GM18858 (cell line): ENCODE data around the gene POLR2J.
"Not testable (repeated sequence)": the region's sequence is repeated elsewhere in the genome, so short reads cannot be mapped to it uniquely, and the experiment has no call there.

Experiments
- ATAC-seq: cut with Tn5 transposase; IDR thresholded peaks from one replicate; pipeline ENCODE4 v1.9.1; 2021; ENCODE audit not compliant: unreplicated experiment

Gene POLR2J

DNA sequence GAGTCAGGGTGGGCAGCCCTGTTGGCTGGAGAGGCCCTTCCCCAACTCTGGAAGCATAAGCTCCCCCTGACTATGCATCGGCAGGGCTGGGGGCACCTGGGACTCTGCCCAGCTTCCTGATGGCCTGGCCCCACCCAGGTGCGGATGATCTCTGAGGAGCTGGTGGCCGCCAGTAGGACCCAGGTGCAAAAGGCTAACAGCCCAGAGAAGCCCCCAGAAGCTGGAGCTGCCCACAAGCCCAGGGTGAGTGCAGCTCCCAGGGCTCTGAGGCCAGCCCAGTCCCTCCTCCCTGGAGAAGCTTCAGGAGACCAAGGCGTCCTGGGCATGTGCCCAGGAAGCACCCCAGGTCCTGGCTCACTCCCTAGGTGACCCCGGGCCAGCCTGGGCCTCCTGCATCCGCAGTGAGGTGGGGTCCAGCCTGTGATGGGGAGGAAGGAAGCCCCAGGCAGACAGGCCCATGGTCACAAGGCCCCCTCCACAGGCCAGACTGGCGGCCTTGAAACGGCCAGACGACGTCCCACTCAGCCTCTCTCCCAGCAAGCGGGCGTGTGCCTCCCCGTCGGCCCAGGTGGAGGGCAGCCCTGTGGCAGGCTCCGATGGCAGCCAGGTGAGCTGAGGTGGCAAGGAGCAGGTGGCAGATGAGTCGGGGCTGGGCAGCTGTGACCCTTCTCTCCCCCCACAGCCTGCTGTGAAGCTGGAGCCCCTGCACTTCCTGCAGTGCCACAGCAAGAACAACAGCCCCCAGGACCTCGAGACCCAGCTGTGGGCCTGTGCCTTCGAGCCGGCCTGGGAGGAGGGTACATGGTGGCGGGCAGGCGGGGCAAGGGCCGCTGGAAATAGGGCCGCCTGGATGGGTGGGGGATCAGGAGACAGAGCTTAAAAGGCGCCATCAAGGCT is 10.9 kb downstream of the POLR2J start:
- no peak for ATAC-seq

DNA sequence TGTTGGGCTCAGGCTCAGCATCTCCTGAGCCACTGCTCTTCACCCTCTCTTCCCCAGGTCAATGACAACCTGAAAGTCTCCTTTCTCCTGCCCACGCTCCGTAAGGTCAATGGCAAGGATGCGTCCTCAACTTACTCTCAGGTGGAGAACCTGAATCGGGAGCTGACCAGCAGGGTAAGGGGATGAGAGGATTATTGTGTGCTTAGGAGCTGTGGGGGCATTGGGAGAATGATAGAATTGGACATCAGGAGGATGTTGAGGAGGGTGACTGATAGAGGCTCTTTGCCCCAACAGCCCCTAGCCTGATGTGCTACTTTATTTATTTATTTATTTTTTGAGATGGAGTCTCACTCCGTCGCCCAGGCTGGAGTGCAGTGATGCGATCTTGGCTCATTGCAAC is 12.6 kb downstream of the POLR2J start:
- ATAC-seq = no peak

DNA sequence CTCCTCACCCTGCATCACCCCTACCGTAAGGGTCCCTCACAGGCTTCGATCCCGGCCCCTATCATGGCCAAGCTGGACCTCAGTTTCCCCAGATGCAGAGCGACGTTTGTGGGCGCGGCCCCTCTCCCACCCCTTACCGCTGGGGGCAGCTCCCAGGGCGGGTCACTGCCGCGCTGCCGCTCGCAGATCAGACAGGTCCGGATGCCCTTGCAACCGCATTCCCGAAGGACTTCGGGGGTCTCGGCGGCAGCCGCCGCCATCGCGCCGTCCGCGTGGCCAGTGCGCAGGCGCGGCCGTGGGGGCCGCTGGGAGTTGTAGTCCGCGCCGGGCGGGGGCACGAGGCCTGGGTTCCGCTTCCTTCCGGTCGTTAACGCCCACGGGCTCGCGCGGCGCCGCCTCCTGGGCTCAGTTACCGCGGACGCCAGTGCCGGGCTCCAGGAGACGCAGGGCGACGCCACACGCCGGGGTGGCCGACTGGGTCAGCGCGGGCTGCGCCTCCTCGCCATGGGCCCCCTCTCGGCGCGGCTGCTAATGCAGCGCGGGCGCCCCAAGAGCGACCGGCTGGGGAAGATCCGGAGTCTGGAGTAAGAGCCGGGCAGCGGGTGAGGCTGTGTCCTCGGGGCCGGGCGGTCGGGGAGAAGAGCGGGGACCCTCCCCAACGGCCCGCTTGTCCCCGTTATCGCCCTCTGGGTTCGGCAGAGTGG is 14.0 kb downstream of the POLR2J start, which contains the start of the genes ALKBH4 and LRWD1:
ALKBH4 (minus strand) TSS at position 287 of the 704 bp plus-strand sequence; CDS start at position 260, 27 bp downstream.
LRWD1 (plus strand) TSS at position 408 of the 704 bp plus-strand sequence; CDS start at position 505, 97 bp downstream.
- ATAC-seq = peak; percentile 72

DNA sequence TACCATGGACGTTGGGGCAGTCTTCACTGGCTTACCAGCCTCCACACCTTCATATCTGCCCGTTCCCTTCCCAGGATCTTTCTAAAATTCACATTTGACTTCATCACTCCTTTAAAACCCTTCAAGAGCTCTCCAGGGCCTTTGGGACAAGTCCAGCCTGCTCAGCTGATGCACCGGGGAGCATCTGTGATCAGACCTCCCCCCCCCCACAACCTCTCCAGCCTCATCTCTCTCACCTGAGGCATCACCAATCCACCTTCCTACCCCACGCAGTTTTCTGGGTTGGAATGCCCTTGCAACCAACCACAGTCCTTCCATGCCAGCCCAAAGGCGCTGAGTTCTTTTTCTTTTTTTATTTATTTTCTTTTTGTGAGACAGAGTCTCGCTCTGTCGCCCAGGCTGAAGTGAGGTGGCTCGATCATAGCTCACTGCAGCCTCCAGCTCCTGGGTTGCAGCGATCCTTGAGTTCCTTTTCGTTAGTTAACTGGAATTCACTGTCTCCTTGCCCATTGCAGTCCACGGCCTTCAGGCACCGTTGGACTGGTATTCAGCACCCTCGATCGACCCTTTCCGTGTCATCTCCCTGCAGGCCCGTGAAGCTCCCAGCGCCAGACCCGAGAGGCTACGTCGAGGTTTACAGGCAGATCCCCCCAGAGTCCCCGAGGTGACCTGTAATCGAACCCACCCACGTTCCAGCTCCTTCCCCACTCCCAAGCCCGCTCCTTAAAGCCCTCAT is 14.7 kb downstream of the POLR2J start:
- no peak for ATAC-seq

DNA sequence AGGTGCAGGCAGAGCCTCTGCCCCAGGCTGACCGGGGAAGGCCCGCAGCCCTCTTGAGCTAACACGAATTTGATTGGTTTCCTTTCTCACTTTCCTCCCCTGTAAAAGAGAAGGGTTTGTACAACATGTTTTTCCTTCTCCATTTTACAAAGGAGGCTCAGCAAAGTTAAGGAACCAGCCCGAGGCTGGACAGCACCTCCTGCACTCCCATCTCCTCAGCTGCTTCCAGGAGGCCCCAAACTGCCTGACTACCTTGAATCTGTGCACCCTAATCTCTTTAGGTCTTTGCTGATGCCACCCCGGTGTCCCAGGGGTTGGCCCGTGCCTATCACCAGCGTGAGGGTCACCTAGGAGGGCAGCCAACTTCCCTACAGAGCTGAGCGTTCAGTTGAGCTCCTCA is 18.3 kb downstream of the POLR2J start:
- ATAC-seq = no peak

DNA sequence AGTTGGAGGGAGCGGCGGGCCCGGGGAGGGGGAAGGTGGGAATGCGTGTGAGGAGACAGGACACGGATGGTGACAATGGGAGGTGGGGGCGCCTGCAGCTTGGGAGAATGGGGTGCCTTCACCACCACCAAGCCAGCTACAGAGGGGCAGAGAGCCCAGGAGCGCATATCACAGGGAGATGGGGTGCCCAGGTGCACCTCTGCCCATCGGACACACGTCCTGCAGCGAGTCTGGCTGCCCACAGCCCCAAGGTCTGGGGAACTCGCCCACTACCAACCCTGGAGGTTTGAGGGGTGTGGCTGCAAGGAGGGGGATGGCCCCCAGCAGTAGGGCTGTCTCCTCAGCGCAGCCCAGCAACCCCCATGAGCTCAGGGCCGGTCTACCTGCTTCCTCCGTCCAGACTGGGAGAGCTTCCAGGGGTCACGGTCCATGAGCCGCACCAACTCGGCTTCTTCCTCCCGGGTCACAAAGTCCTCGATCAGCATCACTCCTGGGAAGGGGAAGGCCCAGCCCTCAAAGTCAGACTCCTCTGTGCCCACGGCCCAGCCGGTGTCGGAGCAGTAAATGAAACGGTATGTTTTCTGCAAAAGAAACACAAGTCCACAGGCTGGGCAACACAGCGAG is 19.4 kb downstream of the POLR2J start:
- ATAC-seq = no peak

DNA sequence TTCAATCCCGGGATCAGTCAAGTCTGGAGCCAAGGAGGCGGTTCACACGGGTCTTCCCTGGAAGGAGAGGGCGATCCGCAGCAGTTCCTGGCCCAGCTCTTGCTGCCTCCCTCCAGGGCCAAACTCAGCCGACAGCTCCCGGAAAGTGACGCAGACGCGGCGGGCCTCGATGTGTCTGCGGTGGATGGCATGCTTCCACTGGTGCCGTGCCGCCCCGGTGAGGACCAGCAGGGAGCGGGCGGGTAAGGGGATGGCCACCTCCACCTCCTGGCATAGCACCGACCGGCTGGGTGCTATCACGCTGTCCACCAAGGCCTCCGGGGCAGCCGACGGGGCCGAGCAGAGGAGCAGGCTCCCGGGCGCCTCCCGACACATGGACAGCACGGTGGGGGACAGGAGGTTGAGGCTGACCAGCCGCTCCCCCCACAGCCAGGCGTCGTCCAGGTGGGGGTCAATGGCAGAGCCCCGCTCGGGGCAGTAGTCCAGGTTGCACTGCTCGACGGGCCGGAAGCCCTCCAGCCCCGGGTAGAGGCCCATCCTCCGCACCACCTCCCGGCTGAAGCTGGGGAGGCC is 21.3 kb downstream of the POLR2J start:
- no peak for ATAC-seq

DNA sequence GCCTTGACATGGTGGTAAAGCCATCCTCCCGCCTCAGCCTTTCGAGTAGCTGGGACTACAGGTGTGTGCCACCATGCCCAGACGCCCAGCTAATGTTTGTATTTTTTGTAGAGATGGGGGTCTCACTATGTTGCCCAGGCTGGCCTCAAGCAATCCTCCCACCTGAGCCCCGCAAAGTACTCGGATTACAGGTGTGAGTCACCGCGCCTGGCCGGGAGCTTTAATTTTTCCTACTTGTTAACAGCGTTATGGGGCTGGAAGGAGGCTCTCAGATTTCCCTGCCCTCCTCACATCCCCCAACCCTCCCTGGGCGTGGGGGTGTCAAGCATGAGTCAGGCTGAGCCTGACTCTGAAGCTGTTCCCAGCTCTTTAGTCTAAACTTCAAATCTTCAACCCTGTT is 22.4 kb downstream of the POLR2J start:
- no peak for ATAC-seq

DNA sequence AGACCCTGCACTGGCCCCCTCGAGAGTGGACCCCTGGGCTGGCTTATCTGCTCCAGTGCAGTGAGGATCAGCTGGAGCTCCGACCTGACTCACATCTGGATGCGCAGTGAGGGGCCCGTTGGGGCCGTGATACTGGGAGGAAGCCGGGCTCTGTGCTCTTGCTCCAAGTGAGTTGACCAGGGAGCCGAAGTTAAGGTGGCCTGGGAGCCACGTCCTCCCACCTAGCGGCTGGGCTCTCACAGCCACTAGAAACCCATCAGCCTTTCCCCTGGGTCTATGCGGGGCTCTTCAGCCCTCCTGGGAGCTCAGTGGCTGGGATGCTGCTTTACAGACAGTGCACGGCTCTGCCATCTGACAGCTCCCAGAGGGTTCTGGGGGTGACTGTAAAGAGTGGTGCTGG is 23.1 kb downstream of the POLR2J start:
- ATAC-seq = no peak

DNA sequence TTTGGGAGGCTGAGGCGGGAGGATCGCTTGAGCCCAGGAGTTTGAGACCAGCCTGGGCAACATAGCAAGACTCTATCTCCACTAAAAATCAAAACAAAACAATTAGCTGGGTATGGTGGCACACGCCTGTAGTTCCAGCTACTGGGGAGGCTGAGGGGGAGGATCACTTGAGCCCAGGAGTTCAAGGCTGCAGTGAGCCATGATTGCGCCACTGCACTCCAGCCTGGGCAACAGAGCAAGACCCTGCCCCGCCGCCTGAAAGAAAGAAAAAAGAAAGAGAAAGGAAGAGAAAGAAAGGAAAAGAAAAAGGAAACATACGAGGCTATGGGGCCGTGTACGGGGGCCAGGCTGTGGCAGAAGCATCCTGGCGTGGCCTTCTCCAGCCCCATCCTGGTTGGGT is 23.8 kb downstream of the POLR2J start:
- not testable (repeated sequence) for ATAC-seq

DNA sequence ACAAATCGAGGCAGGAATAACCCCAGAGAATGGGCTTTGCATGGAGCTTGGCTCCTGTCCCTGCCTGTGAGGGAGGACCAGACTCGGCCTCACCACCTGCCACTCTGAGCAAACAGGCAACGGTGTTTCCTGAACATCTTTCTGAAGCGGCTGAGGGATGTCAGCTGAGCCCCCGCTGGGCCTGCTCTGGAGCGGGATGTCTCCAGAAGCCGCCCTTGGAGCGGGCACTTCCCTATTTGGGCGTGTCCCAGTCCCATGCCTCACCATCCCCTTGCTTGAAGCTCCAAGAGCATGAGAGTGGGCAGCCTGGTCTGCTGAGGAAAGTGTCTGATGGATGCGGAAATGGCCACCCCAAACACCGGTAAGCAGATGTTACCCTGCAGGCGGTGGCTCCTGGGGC is 24.3 kb downstream of the POLR2J start:
- ATAC-seq = no peak

DNA sequence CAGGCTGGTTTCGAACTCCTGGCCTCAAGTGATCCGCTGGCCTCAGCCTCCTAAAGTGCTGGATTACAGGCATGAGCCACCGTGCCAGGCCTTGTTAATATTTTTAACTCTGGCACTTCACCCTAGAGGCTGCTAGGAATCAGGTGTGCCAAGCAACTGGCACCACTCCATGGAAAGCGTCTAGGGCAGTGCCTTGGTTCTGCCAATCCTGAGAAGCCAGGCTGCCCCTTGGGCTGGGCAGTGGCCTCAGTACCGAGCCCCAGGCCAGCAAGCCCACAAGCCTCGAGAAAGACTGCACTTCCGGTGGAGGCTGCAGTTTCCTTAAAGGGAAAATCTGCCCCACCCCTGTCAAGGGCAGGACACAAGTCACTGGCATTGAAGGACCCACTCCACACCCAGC is 25.4 kb downstream of the POLR2J start:
- ATAC-seq = no peak

DNA sequence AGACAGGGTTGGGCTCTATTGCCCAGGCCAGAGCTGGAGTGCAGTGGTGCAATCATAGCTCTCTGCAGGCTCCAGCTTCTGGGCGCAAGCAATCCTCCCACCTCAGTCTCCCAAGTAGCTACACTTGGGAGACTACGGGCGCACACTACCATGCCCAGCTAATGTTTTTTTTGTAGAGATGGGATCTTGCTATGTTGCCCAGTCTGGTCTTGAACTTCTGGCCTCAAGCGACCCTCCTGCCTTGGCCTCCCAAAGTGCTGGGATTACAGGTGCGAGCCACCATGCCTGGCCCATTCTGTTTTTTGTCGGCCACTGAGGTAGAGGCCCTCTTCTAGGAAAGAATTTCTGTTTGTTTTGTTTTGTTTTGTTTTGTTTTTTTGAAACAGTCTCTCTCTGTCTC is 26.3 kb downstream of the POLR2J start:
- ATAC-seq = no peak

DNA sequence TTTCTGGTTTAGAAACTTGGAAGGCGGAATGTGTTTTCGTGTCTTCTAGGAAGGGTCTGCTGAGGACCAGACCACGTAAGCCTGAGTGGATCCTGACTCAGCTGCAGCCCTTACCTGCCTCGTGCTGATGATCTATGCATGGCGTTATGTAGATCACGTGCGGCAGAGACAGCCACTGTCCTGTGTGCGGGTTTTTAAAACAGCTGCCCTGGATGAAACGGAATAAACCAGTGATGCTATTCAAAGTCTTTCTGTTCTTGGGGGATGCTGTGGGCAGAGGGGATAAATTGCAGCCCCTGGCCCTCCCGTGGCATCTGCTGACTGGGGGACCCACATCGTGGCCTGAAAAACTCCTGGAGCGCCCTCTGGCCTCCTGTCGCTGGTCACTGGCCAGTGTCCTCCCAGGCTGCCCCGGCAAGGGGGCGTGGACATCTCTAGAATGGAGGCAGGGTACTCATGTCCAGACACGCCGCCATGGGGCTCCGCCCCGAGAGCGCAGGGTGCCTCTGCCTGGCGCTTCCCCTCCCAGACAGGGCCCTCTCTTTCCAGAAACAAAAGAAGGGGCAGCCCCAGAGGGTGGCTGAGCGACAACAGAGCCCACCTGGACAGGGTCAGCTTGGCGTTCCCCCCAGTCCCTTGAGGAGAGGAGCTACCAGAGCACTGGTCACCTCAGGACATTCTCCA is 27.2 kb downstream of the POLR2J start:
- no peak for ATAC-seq

DNA sequence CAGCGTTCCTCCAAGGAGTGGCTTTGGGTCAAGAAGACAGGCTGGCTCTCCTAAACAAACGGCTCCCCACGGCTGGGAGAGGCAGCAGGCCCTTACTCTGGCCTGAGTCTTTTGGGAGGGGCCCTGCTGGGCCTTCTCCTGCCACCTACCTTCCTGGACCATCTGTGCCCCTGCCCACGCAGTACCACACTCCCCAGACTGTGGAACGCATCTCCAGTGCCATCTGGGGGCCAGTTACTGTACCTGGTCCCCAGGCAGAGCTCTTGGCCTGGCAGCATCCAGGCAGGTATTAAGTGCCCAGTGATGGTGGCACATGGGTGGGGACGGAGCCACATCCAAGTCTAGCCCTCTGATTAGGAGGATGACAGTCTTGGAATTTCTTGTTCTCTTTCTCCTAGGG is 28.5 kb downstream of the POLR2J start:
- peak; percentile 44 for ATAC-seq

DNA sequence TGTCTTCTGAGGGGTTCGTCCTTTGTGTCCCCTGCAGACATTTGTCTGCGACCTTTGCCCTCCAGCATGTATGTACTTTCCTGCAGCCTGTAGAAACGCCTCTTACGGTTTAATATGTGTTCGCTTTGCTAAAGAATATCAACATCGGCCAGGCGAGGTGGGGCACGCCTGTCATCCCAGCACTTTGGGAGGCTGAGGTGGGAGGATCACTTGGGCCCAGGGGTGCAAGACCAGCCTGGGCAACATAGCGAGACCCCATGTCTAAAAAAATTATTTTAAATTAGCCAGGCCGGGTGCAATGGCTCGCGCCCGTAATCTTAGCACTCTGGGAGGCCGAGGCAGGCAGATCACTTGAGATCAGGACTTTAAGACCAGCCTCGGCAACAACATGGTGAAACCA is 29.6 kb downstream of the POLR2J start:
- no peak for ATAC-seq

DNA sequence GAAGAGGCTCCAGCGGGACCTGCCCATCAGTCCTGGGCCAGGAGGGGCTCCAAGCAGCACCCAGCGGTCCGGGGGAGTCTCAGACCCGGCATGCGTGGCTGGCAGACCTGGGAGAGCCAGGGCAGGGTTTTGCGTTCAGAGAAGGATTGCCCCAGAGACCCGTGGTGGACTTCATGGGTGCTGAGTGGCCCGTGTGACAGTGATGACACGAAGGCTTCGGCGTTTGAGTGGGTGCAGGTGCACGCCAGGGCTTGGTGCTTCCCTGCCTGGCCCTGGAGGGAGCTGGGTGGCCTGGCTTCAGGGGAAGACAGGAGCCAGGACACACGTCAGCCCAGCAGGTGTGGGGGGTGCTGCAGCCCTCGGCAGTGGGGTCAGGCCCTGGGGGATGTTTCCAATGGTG is 31.4 kb downstream of the POLR2J start:
- ATAC-seq = no peak

DNA sequence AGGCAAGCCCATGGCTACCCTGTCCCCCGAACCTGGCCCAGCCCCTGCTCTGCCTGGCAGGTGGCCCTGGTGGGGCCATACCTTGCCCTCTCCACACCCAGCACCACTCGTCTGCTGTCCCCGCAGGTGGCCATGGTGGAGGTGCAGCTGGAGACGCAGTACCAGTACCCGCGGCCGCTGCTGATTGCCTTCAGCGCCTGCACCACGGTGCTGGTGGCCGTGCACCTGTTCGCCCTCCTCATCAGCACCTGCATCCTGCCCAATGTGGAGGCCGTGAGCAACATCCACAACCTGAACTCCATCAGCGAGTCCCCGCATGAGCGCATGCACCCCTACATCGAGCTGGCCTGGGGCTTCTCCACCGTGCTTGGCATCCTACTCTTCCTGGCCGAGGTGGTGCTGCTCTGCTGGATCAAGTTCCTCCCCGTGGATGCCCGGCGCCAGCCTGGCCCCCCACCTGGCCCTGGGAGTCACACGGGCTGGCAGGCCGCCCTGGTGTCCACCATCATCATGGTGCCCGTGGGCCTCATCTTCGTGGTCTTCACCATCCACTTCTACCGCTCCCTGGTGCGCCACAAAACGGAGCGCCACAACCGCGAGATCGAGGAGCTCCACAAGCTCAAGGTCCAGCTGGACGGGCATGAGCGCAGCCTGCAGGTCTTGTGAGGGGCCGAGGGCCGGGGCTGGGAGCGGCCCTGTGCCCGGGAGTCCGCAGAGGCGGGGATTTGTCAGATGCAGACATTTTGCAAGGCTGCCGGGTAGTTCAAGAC is 32.1 kb downstream of the POLR2J start:
- ATAC-seq = no peak

DNA sequence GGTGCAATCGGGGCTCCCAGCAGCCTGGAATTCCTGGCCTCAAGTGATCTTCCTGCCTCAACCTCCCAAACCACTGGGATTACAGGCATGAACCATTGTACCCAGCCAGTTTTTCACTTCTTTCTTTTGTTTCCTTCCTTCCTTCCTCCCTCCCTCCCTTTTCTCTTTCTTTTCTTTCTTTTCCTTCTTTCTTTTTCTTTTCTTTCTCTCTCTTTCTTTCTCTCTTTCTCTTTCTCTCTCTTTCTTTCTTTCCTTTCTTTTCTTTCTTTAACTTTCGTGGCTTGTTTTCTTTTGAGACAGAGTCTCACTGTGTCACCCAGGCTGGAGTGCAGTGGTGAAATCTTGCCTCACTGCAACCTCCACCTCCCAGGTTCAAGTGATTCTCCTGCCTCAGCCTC is 33.0 kb downstream of the POLR2J start:
- ATAC-seq = no peak
